HepG2 (cell line): ENCODE results near the gene PRKG1. TPM values are rescaled to one million over a fixed set of nuclear protein-coding genes. Genes with fewer than 3 reads are reported as not detected.

Source experiments
- ATAC-seq: fragments of 200-7000 bp; cut with Tn5 transposase; 3 replicates; pipeline ENCODE4 v1.9.1; 2020; ENCODE audit warnings: mild to moderate bottlenecking, moderate library complexity
- BruUV-seq: library from RNA; stranded (reverse); fragments of 400-500 nt; replicated peaks from 2 replicates; lab custom pipeline; 2021; lab: Mats Ljungman, UMichigan
- CTCF ChIA-PET: fragments of 300-600 bp; formaldehyde crosslinking; extraction: SDS; loops from one replicate; lab custom pipeline; 2021; ENCODE audit warnings: low total read pairs, inconsistent platforms, low intra/inter-chr PET ratio; lab: Yijun Ruan, JAX
- POLR2A ChIA-PET: fragments of 350-600 bp; sonication (Branson Sonifier 250); formaldehyde crosslinking; loops from one replicate; lab custom pipeline; 2020; ENCODE audit warnings: antibody characterized with exemption, inconsistent platforms; lab: Yijun Ruan, JAX
- DNase-seq: peaks from one replicate; pipeline ENCODE4 v3.0.0-alpha.2; 2015; ENCODE audit warnings: low spot score
- FAIRE-seq: peaks from 3 replicates; lab custom pipeline; 2011; peaks lifted over from hg19 to GRCh38; lab: Jason Lieb, UNC
- H2AFZ ChIP-seq: one replicate; pipeline ENCODE4 v1.6.1; 2011; ENCODE audit warnings: low read length, inconsistent platforms
- H3K27ac ChIP-seq: fragments of 300-600 bp; 3 replicates; pipeline ENCODE4 v1.8.0; 2011; ENCODE audit warnings: mixed run types, mild to moderate bottlenecking, mixed read lengths, low read length, inconsistent platforms; ENCODE audit not compliant: insufficient read depth; ENCODE audit errors: extremely low read length
- H3K27me3 ChIP-seq, 2 experiments: fragments of 200-600 bp in 1 of 2; 2 replicates in 1 of 2; 3 replicates in 1 of 2; pipeline versions ENCODE4 v1.6.0 to v1.8.0; 2011; ENCODE audit warnings: low read length in 2 of 2, mild to moderate bottlenecking in 2 of 2, moderate library complexity in 2 of 2, inconsistent platforms in 1 of 2; ENCODE audit not compliant: insufficient read depth in 2 of 2, control insufficient read depth in 1 of 2
- H3K36me3 ChIP-seq, 2 experiments: fragments of 200-600 bp in 1 of 2; replicated peaks in 1 of 2; 2 replicates in 1 of 2; 3 replicates in 1 of 2; pipeline versions ENCODE4 v1.5.1 to v1.8.0; 2011; ENCODE audit warnings: low read length in 2 of 2, inconsistent platforms in 1 of 2; ENCODE audit not compliant: insufficient read depth in 2 of 2, control insufficient read depth in 1 of 2
- H3K4me1 ChIP-seq: 2 replicates; pipeline ENCODE4 v1.5.1; 2012; ENCODE audit warnings: low read length, inconsistent platforms; ENCODE audit not compliant: insufficient read depth
- H3K4me2 ChIP-seq: 2 replicates; pipeline ENCODE4 v1.6.0; 2011; ENCODE audit warnings: low read depth, low read length, inconsistent platforms
- H3K4me3 ChIP-seq, 3 experiments: fragments of 200-600 bp in 1 of 3; sonication (generic), shearing (Covaris generic) in 1 of 3; replicated peaks in 1 of 3; 2 replicates each; pipeline ENCODE4 v1.5.1; 2011 to 2016; ENCODE audit warnings: low read length in 3 of 3, inconsistent platforms in 2 of 3, low read depth in 2 of 3, mild to moderate bottlenecking in 2 of 3, control low read depth in 1 of 3, mixed read lengths in 1 of 3; ENCODE audit not compliant: insufficient read depth in 1 of 3
- H3K79me2 ChIP-seq: one replicate; pipeline ENCODE4 v1.6.1; 2011; ENCODE audit warnings: low read length, inconsistent platforms; ENCODE audit not compliant: insufficient read depth
- H3K9ac ChIP-seq: 2 replicates; pipeline ENCODE4 v1.6.0; 2011; ENCODE audit warnings: mild to moderate bottlenecking, low read depth, low read length, inconsistent platforms; ENCODE audit not compliant: insufficient read depth
- H3K9me3 ChIP-seq: 2 replicates; pipeline ENCODE4 v1.5.1; 2012; ENCODE audit warnings: mild to moderate bottlenecking, low read length
- H4K20me1 ChIP-seq: 2 replicates; pipeline ENCODE4 v1.6.0; 2011; ENCODE audit warnings: inconsistent platforms, mild to moderate bottlenecking, low read length, moderate library complexity; ENCODE audit not compliant: insufficient read depth
- NONO ChIP-seq, 2 experiments: fragments of 450-650 bp in 1 of 2; sonication (generic) in 1 of 2; formaldehyde crosslinking in 1 of 2; IDR thresholded peaks in 1 of 2; conservative IDR thresholded peaks in 1 of 2; 2 replicates each; pipeline versions ENCODE4 v1.6.1 to v1.8.0; 2017 to 2022; ENCODE audit warnings: mild to moderate bottlenecking in 1 of 2, missing genetic modification reagents in 1 of 2, moderate library complexity in 1 of 2
- POLR2G ChIP-seq: fragments of 200-400 bp; formaldehyde crosslinking; IDR thresholded peaks from 2 replicates; pipeline ENCODE4 v1.6.1; 2018; ENCODE audit warnings: mild to moderate bottlenecking, low read depth, low read length, moderate library complexity
- SCMH1 ChIP-seq: sonication (generic); formaldehyde crosslinking; IDR thresholded peaks from 2 replicates; pipeline ENCODE4 v1.9.0; 2021; ENCODE audit warnings: missing genetic modification reagents, mild to moderate bottlenecking, borderline replicate concordance
- SMAD1 ChIP-seq: sonication (generic); formaldehyde crosslinking; IDR thresholded peaks from 2 replicates; pipeline ENCODE4 v1.4.0; 2020; ENCODE audit warnings: missing genetic modification reagents, low read depth, mild to moderate bottlenecking, borderline replicate concordance
- THAP7 ChIP-seq: sonication (generic); formaldehyde crosslinking; IDR thresholded peaks from 2 replicates; pipeline ENCODE4 v1.8.1; 2023; ENCODE audit warnings: mild to moderate bottlenecking, missing genetic modification reagents
- ZNF180 ChIP-seq: sonication (generic); formaldehyde crosslinking; IDR thresholded peaks from 2 replicates; pipeline ENCODE4 v1.4.0; 2020; ENCODE audit warnings: low read depth, missing genetic modification reagents, borderline replicate concordance
- ZNF230 ChIP-seq: sonication (generic); formaldehyde crosslinking; IDR thresholded peaks from 2 replicates; pipeline ENCODE4 v1.4.0; 2020; ENCODE audit warnings: mild to moderate bottlenecking, missing genetic modification reagents
- ZNF3 ChIP-seq: IDR thresholded peaks from 2 replicates; pipeline ENCODE4 v1.7.0; 2017; ENCODE audit warnings: inconsistent platforms
- ZNF547 ChIP-seq: sonication (generic); formaldehyde crosslinking; IDR thresholded peaks from 2 replicates; pipeline ENCODE4 v1.5.1; 2020; ENCODE audit warnings: mild to moderate bottlenecking, missing genetic modification reagents
- ZNF589 ChIP-seq: sonication (generic); formaldehyde crosslinking; conservative IDR thresholded peaks from 2 replicates; pipeline ENCODE4 v1.8.0; 2022; ENCODE audit warnings: mild to moderate bottlenecking, moderate library complexity, missing genetic modification reagents
- ZNF75D ChIP-seq: sonication (generic); formaldehyde crosslinking; IDR thresholded peaks from 2 replicates; pipeline ENCODE4 v1.8.1; 2023; ENCODE audit warnings: missing genetic modification reagents, mild to moderate bottlenecking, borderline replicate concordance
- ZNF850 ChIP-seq: sonication (generic); formaldehyde crosslinking; conservative IDR thresholded peaks from 2 replicates; pipeline ENCODE4 v1.9.0; 2021; ENCODE audit warnings: mild to moderate bottlenecking, missing genetic modification reagents
- WGBS: methylation state at CpG from one replicate; pipeline ENCODE4 v1.1.6; 2017; ENCODE audit warnings: low lambda C conversion rate; 5-methylcytosine and 5-hydroxymethylcytosine counted together
- in situ Hi-C: cut with HindIII; loops from 2 replicates; pipeline ENCODE4 v1.10.0; 2017; ENCODE audit warnings: low pct_unique_long_range_greater_than_20kb; ENCODE audit not compliant: extremely low pct_ligation_motif_present
- intact Hi-C: fragments of 100-400 bp; cut with micrococcal nuclease; formaldehyde crosslinking; loops from one replicate; pipeline ENCODE4 v1.10.0; 2022; ENCODE audit not compliant: unreplicated experiment
- polyA plus RNA-seq, 8 experiments: library from polyadenylated mRNA; depleted of rRNA in 3 of 8; stranded (reverse) in 7 of 8; unstranded in 1 of 8; fragments of >200 nt; fragmentation: Illumina TruSeq in 4 of 8; extraction: Trizol in 4 of 8; gene quantifications; 2 replicates each; pipeline versions ENCODE4 v1.2.1 to v1.2.3, GENCODE V29; 2011 to 2016; ENCODE audit warnings: low read depth in 4 of 8, missing spikeins in 1 of 8, mixed read lengths in 1 of 8; ENCODE audit not compliant: insufficient read depth in 1 of 8
- total RNA-seq, 5 experiments: library from RNA; depleted of rRNA; stranded (reverse); fragments of >200 nt; fragmentation: Illumina TruSeq; extraction: Trizol; gene quantifications; 2 replicates each; pipeline ENCODE4 v1.2.3, GENCODE V29; 2016; ENCODE audit warnings: low read depth in 1 of 5
- TF ChIP-seq, protein P1 (sequence below): sonication (generic); formaldehyde crosslinking; IDR thresholded peaks from 2 replicates; pipeline ENCODE4 v1.4.0; 2020; ENCODE audit warnings: missing genetic modification reagents
- TF ChIP-seq, protein P2 (sequence below): sonication (generic); formaldehyde crosslinking; conservative IDR thresholded peaks from 2 replicates; pipeline ENCODE4 v1.4.0; 2020; ENCODE audit warnings: mild to moderate bottlenecking, missing genetic modification reagents, moderate library complexity

PRKG1 gene
- total and polyA plus RNA-seq, 2 of the 13 experiments (the other 11 are each of a cell fraction or from before 2014, with no cell fraction given), result 0.01 TPM; not detected in 1

- POLR2A ChIA-PET, result no interaction called here
- Histone ChIP-seq H3K27ac (no peak overlapping the region), H3K4me1 (no peaks in the 10 kb centered on the region; the same call in 1 of the 2 replicates), H2AFZ (no peak overlapping the region), H3K36me3 (no peaks in the 10 kb centered on the region), H3K9me3 (no peaks in the 10 kb centered on the region), H3K4me2 (no peak overlapping the region), H3K4me3 (no peak overlapping the region), H3K79me2 (no peaks in the 10 kb centered on the region)
- BruUV-seq, result no TSS peak
- no peak for DNase-seq
- FAIRE-seq, result no peak
- intact Hi-C loops (no loop called here), in situ Hi-C loops (no loop called here)
- TF ChIP-seq POLR2G, result no peak
- TF ChIP-seq, protein P1, sequence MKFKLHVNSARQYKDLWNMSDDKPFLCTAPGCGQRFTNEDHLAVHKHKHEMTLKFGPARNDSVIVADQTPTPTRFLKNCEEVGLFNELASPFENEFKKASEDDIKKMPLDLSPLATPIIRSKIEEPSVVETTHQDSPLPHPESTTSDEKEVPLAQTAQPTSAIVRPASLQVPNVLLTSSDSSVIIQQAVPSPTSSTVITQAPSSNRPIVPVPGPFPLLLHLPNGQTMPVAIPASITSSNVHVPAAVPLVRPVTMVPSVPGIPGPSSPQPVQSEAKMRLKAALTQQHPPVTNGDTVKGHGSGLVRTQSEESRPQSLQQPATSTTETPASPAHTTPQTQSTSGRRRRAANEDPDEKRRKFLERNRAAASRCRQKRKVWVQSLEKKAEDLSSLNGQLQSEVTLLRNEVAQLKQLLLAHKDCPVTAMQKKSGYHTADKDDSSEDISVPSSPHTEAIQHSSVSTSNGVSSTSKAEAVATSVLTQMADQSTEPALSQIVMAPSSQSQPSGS, result no peak
- TF ChIP-seq SMAD1, result no peak
- no peak for TF ChIP-seq ZNF589 (CRISPR knock-in tag)
- TF ChIP-seq, protein P2, sequence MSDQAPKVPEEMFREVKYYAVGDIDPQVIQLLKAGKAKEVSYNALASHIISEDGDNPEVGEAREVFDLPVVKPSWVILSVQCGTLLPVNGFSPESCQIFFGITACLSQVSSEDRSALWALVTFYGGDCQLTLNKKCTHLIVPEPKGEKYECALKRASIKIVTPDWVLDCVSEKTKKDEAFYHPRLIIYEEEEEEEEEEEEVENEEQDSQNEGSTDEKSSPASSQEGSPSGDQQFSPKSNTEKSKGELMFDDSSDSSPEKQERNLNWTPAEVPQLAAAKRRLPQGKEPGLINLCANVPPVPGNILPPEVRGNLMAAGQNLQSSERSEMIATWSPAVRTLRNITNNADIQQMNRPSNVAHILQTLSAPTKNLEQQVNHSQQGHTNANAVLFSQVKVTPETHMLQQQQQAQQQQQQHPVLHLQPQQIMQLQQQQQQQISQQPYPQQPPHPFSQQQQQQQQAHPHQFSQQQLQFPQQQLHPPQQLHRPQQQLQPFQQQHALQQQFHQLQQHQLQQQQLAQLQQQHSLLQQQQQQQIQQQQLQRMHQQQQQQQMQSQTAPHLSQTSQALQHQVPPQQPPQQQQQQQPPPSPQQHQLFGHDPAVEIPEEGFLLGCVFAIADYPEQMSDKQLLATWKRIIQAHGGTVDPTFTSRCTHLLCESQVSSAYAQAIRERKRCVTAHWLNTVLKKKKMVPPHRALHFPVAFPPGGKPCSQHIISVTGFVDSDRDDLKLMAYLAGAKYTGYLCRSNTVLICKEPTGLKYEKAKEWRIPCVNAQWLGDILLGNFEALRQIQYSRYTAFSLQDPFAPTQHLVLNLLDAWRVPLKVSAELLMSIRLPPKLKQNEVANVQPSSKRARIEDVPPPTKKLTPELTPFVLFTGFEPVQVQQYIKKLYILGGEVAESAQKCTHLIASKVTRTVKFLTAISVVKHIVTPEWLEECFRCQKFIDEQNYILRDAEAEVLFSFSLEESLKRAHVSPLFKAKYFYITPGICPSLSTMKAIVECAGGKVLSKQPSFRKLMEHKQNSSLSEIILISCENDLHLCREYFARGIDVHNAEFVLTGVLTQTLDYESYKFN (CRISPR knock-in tag), result no peak
- TF ChIP-seq ZNF180, result no peak
- TF ChIP-seq ZNF75D, result no peak
- TF ChIP-seq ZNF230 (CRISPR knock-in tag), result no peak
- no peak for TF ChIP-seq SCMH1 (CRISPR knock-in tag)
- no peak for TF ChIP-seq NONO (IDR thresholded peaks at IDR 0.05)
- TF ChIP-seq NONO (CRISPR knock-in tag; conservative IDR thresholded peaks at IDR 0.05), result no peak
- no peak for TF ChIP-seq ZNF547
- TF ChIP-seq ZNF850, result no peak
- TF ChIP-seq THAP7, result no peak
- no peak for TF ChIP-seq ZNF3 (CRISPR knock-in tag)
- TF ChIP-seq, all 625 proteins: peak for 0
- CTCF ChIA-PET, result no interaction called here
- Histone ChIP-seq H4K20me1 (no peaks in the 10 kb centered on the region), H3K9ac (no peak overlapping the region), H3K27me3 (no peaks in the 10 kb centered on the region)
- ATAC-seq, result no peak
- WGBS, result 0% methylated on average over 1 of the region's 1 CpG
These were observed 576.8 kb downstream of the PRKG1 start for GRCh38 chr10:51651063-51651462.
